ENCODE results near the gene MMADHC. TPM values are rescaled to one million over a fixed set of nuclear protein-coding genes. Genes with fewer than 3 reads are reported as not detected.

Gene MMADHC
- total and polyA plus RNA-seq, 5 experiments from 2014 or later, result 79.0 to 119 (median 90.2) TPM

DNA sequence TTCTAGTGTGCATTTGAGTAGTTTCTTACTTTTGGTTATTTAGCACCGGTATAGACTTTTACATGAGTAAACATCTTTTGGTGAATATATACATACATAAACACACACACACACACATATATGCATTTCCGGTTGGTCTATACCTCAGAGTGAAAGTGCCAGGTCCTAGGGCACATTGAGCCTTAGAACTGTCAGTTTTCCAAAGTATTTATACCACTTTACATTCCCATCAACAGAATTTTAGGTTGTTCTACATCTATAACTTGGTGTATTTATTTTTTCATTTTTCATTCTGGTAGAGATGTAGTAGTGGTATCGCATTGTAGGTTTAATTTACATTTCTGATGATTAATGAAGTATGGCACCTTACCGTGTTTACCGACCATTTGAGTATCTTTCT, 22.6 kb downstream of the MMADHC start:
- Mint-ChIP-seq H3K27me3 (no peaks in the 10 kb centered on the region), H3K27ac (peak overlapping the region in 5 of 10 donors; percentile 43 to 76 (median 55)), H3K36me3 (peaks cover 0 to 43% (median 6%) of the 10 kb centered on the region in 3 donors), H3K4me1 (peaks cover 0 to 4% (median under 1%) of the 10 kb centered on the region in 4 donors), H3K4me3 (no peak overlapping the region), H3K9me3 (no peaks in the 10 kb centered on the region)
- ATAC-seq (no peak), DNase-seq (no peak)
- POLR2A ChIA-PET, result no interaction called here

- Mint-ChIP-seq H3K36me3 (peaks cover 0 to 34% (median 4%) of the 10 kb centered on the region in 3 donors), H3K27me3 (no peaks in the 10 kb centered on the region), H3K9me3 (no peaks in the 10 kb centered on the region), H3K4me3 (no peak overlapping the region), H3K27ac (peak overlapping the region in 4 of 10 donors; percentile 30 to 69 (median 44)), H3K4me1 (peaks cover 0 to 4% (median under 1%) of the 10 kb centered on the region in 4 donors)
- DNase-seq (no peak), ATAC-seq (no peak)
- POLR2A ChIA-PET, result no interaction called here
Measured at GRCh38 chr2:149564097-149564496, 23.5 kb downstream of the MMADHC start.

- ATAC-seq, result no peak
- Mint-ChIP-seq H3K36me3 (peaks cover 0 to 18% (median 0%) of the 10 kb centered on the region in 3 donors), H3K27ac (no peak overlapping the region), H3K27me3 (peaks cover 0 to 9% (median 1%) of the 10 kb centered on the region in 5 donors), H3K4me1 (peaks cover 0 to 4% (median under 1%) of the 10 kb centered on the region in 4 donors), H3K9me3 (no peaks in the 10 kb centered on the region), H3K4me3 (no peak overlapping the region)
- POLR2A ChIA-PET, result no interaction called here
- no peak for DNase-seq
Measured at GRCh38 chr2:149562324-149562723, 25.3 kb downstream of the MMADHC start.

- ATAC-seq, result peak in 1 of 2 donors; percentile 37
- Mint-ChIP-seq H3K9me3 (no peaks in the 10 kb centered on the region), H3K4me3 (no peak overlapping the region), H3K27me3 (peaks cover 0 to 9% (median 2%) of the 10 kb centered on the region in 5 donors), H3K4me1 (peaks cover 0 to 4% (median 0%) of the 10 kb centered on the region in 4 donors), H3K27ac (no peak overlapping the region), H3K36me3 (peaks cover 0 to 11% (median 0%) of the 10 kb centered on the region in 3 donors)
- DNase-seq, result peak in 6 of 10 donors; percentile 9 to 54 (median 36)
- POLR2A ChIA-PET, result no interaction called here
Measured at GRCh38 chr2:149561309-149561926, 26.2 kb downstream of the MMADHC start.

GRCh38 chr2:149559341-149560068, 28.1 kb downstream of the MMADHC start:
- no peak overlapping the region for H3K27ac Mint-ChIP-seq
- POLR2A ChIA-PET, result no interaction called here
- H3K27me3 Mint-ChIP-seq, result peaks cover 0 to 10% (median 2%) of the 10 kb centered on the region in 5 donors
- no peak overlapping the region for H3K4me3 Mint-ChIP-seq
- ATAC-seq (no peak), DNase-seq (no peak)
- no peaks in the 10 kb centered on the region for H3K9me3 Mint-ChIP-seq
- peaks cover 0 to 4% (median 0%) of the 10 kb centered on the region in 4 donors for H3K4me1 Mint-ChIP-seq
- H3K36me3 Mint-ChIP-seq, result no peaks in the 10 kb centered on the region

- H3K4me1 Mint-ChIP-seq, result no peaks in the 10 kb centered on the region
- H3K4me3 Mint-ChIP-seq, result no peak overlapping the region
- no peak overlapping the region for H3K27ac Mint-ChIP-seq
- peaks cover 0 to 3% (median 0%) of the 10 kb centered on the region in 3 donors for H3K36me3 Mint-ChIP-seq
- H3K27me3 Mint-ChIP-seq, result peaks cover 4 to 33% (median 8%) of the 10 kb centered on the region in 5 donors
- ATAC-seq (no peak), DNase-seq (no peak)
- POLR2A ChIA-PET, result no interaction called here
- no peaks in the 10 kb centered on the region for H3K9me3 Mint-ChIP-seq
Measured at GRCh38 chr2:149556452-149556851, 31.1 kb downstream of the MMADHC start.

DNA sequence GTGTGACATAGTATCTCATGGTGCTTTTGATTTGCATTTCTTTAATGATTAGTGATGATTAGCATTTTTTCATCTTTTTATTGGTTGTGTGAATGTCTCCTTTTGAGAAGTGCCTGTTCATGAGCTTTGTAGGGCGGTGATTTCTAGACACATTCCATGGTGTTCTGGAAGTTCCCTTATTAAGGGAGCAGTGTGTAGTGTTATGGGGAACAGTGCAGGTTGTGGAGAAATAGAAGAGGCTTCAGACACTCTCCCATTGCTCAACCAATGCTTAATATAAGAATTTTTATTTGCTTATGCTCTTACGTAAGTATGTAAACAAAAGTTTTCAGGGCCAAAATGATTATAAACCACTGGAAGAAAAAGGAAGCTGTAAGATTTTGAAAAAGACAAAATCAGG, 34.7 kb downstream of the MMADHC start:
- ATAC-seq, result no peak
- peaks cover 0 to 8% (median 0%) of the 10 kb centered on the region in 9 donors for H3K9me3 Mint-ChIP-seq
- POLR2A ChIA-PET, result no interaction called here
- no peak overlapping the region for H3K4me3 Mint-ChIP-seq
- H3K36me3 Mint-ChIP-seq, result peaks cover 0 to 7% (median 0%) of the 10 kb centered on the region in 3 donors
- H3K27ac Mint-ChIP-seq, result no peak overlapping the region
- no peak for DNase-seq
- no peaks in the 10 kb centered on the region for H3K4me1 Mint-ChIP-seq
- peaks cover 3 to 24% (median 8%) of the 10 kb centered on the region in 5 donors for H3K27me3 Mint-ChIP-seq

DNA sequence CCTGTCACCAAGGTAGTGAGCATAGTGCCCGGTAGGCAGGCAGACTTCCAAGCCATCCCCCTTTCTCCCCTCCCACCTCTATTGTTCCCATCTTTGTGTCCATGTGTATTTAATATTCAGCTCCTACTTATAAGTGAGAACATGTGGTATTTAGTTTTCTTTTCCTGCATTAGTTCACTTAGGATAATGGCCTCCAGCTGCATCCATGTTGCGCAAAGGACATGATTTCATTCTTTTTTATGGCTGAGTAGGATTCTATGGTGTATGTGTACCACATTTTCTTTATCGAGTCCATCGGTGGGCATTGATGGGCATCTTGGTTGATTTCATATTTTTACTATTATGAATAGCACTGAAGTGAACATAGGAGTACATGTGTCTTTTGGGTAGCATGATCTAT, 35.3 kb downstream of the MMADHC start:
- no peak overlapping the region for H3K4me3 Mint-ChIP-seq
- ATAC-seq, result no peak

DNA sequence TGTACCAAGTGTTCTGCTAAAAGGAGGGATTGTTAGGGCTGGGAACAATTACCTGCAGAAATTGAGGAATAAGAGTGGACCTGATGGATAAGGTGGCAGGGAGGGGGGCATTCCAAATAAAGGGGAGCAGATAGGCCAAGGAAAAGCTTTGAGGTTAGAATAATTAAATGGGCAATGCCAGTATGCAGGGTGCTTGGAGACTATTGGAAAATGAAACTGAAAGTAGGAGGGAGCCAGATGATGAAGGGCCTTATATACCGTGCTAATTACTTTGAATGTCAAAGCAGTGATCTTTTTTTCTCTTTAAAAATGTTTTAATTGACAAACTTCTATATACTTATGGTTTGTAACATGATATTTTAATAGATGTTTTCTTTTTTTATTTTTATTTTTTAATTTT, 42.9 kb downstream of the MMADHC start:
- Mint-ChIP-seq H3K9me3 (peaks cover 0 to 8% (median 0%) of the 10 kb centered on the region in 9 donors), H3K4me3 (peak overlapping the region; percentile 67 to 83 (median 74)), H3K4me1 (peaks cover 3 to 13% (median 8%) of the 10 kb centered on the region in 4 donors), H3K36me3 (peaks cover 0 to 3% (median 0%) of the 10 kb centered on the region in 3 donors), H3K27ac (peak overlapping the region in 4 of 10 donors; percentile 49 to 81 (median 62)), H3K27me3 (no peaks in the 10 kb centered on the region)
- ATAC-seq (peak; percentile 51 to 72), DNase-seq (peak in 1 of 10 donors; percentile 16)
- POLR2A ChIA-PET, result no interaction called here

More for the DNA sequence above, 35.3 kb downstream of the MMADHC start:
- H3K27me3 Mint-ChIP-seq, result peaks cover 2 to 24% (median 8%) of the 10 kb centered on the region in 5 donors
- no peaks in the 10 kb centered on the region for H3K4me1 Mint-ChIP-seq
- DNase-seq, result no peak
- peaks cover 0 to 7% (median 0%) of the 10 kb centered on the region in 3 donors for H3K36me3 Mint-ChIP-seq
- POLR2A ChIA-PET, result no interaction called here
- peaks cover 0 to 8% (median 0%) of the 10 kb centered on the region in 9 donors for H3K9me3 Mint-ChIP-seq
- no peak overlapping the region for H3K27ac Mint-ChIP-seq

DNA sequence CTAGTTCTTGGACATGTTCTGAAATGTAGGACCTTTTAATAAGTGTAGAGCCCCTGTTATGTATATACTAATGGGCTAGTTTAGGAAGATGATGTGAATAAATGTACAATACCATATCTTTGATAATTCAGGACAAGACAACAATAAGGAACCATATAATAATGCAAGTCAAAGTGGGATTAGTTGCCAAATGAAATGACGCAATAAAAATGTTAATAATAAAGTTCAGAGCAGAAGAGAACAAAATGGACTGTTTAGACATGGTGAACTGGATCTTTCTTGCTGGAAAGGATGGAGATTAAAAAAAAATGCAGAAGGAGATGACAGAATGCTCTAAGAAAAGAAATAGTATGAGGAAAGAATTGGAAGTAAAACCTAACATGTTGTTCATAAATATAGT, 43.7 kb downstream of the MMADHC start:
- Mint-ChIP-seq H3K27me3 (no peaks in the 10 kb centered on the region), H3K36me3 (peaks cover 0 to 2% (median 0%) of the 10 kb centered on the region in 3 donors), H3K4me3 (peak overlapping the region in 9 of 10 donors; percentile 2 to 74 (median 37)), H3K9me3 (peaks cover 0 to 5% (median 0%) of the 10 kb centered on the region in 9 donors), H3K4me1 (peaks cover 3 to 13% (median 8%) of the 10 kb centered on the region in 4 donors), H3K27ac (peak overlapping the region in 1 of 10 donors; percentile 69)
- POLR2A ChIA-PET, result no interaction called here
- ATAC-seq (no peak), DNase-seq (no peak)

GRCh38 chr2:149540138-149540537, 47.4 kb downstream of the MMADHC start:
- DNase-seq (no peak), ATAC-seq (no peak)
- H3K27me3 Mint-ChIP-seq, result no peaks in the 10 kb centered on the region
- peaks cover 0 to 3% (median 0%) of the 10 kb centered on the region in 9 donors for H3K9me3 Mint-ChIP-seq
- H3K4me3 Mint-ChIP-seq, result no peak overlapping the region
- H3K4me1 Mint-ChIP-seq, result peaks cover 3 to 21% (median 19%) of the 10 kb centered on the region in 4 donors
- H3K36me3 Mint-ChIP-seq, result peaks cover 0 to 2% (median 0%) of the 10 kb centered on the region in 3 donors
- POLR2A ChIA-PET, result no interaction called here
- H3K27ac Mint-ChIP-seq, result no peak overlapping the region

DNA sequence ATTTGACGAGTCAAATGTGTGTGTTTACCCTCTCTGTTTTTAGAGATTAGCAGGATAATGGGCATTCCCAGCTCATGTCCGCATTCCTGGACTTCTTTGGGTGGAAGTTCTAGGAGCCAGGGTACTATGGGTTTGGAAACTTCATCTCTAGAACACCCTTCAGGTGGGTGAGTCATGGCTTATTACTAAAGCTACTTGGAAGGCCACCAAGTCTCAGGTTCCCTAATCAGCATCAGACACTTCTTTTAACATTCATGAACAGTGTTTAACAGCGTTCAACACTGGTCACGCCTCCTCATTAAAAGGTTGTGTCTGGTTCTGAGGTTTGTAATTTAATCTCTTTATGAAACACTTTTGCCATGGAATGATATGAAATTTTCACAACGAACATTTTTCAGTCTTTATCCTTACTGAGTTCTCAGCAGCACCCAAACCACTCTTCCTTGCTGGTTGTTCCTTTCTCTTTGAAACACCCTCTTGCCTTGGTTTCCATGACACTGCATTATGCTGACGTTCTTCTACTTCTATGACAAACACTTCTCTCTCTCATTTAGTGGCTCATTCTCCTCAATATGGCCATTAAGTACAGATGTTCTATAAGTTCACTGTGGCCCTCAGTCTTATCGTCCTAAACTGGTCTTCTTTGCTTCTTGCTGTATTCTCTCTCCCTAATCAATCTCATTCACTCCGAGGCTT, 49.3 kb downstream of the MMADHC start:
- H3K36me3 Mint-ChIP-seq, result no peaks in the 10 kb centered on the region
- POLR2A ChIA-PET, result no interaction called here
- no peak for DNase-seq
- no peaks in the 10 kb centered on the region for H3K9me3 Mint-ChIP-seq
- H3K27me3 Mint-ChIP-seq, result peaks cover 0 to 2% (median 0%) of the 10 kb centered on the region in 5 donors
- no peak overlapping the region for H3K27ac Mint-ChIP-seq
- peaks cover 0 to 11% (median 9%) of the 10 kb centered on the region in 4 donors for H3K4me1 Mint-ChIP-seq
- H3K4me3 Mint-ChIP-seq, result no peak overlapping the region
- ATAC-seq, result no peak
